ENCODE measurements around the gene MYLK.

The MYLK gene

GRCh38 chr3:123805504-123805903, 78.6 kb downstream of the MYLK start:
- TF ChIP-seq, protein P1, sequence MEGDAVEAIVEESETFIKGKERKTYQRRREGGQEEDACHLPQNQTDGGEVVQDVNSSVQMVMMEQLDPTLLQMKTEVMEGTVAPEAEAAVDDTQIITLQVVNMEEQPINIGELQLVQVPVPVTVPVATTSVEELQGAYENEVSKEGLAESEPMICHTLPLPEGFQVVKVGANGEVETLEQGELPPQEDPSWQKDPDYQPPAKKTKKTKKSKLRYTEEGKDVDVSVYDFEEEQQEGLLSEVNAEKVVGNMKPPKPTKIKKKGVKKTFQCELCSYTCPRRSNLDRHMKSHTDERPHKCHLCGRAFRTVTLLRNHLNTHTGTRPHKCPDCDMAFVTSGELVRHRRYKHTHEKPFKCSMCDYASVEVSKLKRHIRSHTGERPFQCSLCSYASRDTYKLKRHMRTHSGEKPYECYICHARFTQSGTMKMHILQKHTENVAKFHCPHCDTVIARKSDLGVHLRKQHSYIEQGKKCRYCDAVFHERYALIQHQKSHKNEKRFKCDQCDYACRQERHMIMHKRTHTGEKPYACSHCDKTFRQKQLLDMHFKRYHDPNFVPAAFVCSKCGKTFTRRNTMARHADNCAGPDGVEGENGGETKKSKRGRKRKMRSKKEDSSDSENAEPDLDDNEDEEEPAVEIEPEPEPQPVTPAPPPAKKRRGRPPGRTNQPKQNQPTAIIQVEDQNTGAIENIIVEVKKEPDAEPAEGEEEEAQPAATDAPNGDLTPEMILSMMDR (IDR thresholded peaks at IDR 0.05; ENCODE audit: low read depth, low read length): no peak
- no peak overlapping the region for H3K4me3 ChIP-seq (replicated peaks in 1 of 2; ENCODE audit: low read depth in 2 of 2, low read length in 2 of 2)
- no peak for DNase-seq (ENCODE audit: low read depth in 2 of 2)

- TF ChIP-seq, protein P1 (IDR thresholded peaks at IDR 0.05; ENCODE audit: low read depth, low read length): no peak
- H3K4me3 ChIP-seq (replicated peaks in 1 of 2; ENCODE audit: low read depth in 2 of 2, low read length in 2 of 2): no peak overlapping the region
- DNase-seq (ENCODE audit: low read depth in 2 of 2): no peak
Observed at GRCh38 chr3:123805101-123805500, 79.0 kb downstream of the MYLK start.

DNA sequence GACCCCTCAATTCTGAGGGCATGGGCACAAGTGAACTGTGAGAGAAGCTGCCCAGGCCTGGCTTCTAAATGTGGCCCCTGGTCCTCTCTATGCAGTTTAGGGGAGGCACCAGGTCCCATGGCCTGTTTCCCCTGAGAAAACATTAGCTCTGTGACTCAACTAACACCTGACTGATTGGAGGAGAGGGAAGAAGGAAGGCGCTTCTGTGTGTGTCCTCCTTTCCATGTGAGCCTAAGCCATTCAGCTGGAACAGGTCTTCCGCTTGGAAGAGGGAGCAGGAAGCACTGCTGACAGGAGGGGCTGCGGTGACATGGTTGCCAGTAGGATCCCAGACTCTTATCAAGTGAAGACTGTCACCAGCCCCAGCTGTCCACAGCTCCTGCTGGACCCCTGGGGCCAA, 79.5 kb downstream of the MYLK start:
- TF ChIP-seq, protein P1 (IDR thresholded peaks at IDR 0.05; ENCODE audit: low read depth, low read length): no peak
- no peak overlapping the region for H3K4me3 ChIP-seq (replicated peaks in 1 of 2; ENCODE audit: low read depth in 2 of 2, low read length in 2 of 2)
- no peak for DNase-seq (ENCODE audit: low read depth in 2 of 2)

GRCh38 chr3:123803521-123803920, 80.6 kb downstream of the MYLK start:
- H3K4me3 ChIP-seq (replicated peaks in 1 of 2; ENCODE audit: low read depth in 2 of 2, low read length in 2 of 2): no peak overlapping the region
- TF ChIP-seq, protein P1 (IDR thresholded peaks at IDR 0.05; ENCODE audit: low read depth, low read length): no peak
- DNase-seq (ENCODE audit: low read depth in 2 of 2): no peak

GRCh38 chr3:123802007-123802625, 82.0 kb downstream of the MYLK start:
- no peak overlapping the region for H3K4me3 ChIP-seq (replicated peaks in 1 of 2; ENCODE audit: low read depth in 2 of 2, low read length in 2 of 2)
- DNase-seq (ENCODE audit: low read depth in 2 of 2): no peak
- TF ChIP-seq, protein P1 (IDR thresholded peaks at IDR 0.05; ENCODE audit: low read depth, low read length): no peak

GRCh38 chr3:123801474-123801873, 82.7 kb downstream of the MYLK start:
- TF ChIP-seq, protein P1 (IDR thresholded peaks at IDR 0.05; ENCODE audit: low read depth, low read length): no peak
- DNase-seq (ENCODE audit: low read depth in 2 of 2): no peak

DNA sequence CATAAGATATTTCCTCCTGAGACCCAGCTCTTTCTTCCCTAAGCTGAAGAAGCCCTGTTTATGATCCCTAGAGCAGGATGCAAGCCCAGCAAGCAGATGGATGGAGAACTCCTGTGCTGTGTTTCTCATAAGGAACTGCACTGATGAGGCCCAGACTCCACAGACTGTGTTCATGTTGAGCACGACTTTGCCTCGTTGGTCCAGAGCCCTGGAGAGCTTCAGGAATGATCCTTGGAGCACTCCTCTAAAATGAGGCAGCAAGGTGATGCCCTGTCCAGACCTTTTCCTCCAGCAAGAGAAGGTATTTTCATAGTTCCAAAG, 83.8 kb downstream of the MYLK start:
- DNase-seq (ENCODE audit: low read depth in 2 of 2): peak in 1 of 2 donors; percentile 23
- no peak overlapping the region for H3K4me3 ChIP-seq (replicated peaks in 1 of 2; ENCODE audit: low read depth in 2 of 2, low read length in 2 of 2)
- TF ChIP-seq, protein P1 (IDR thresholded peaks at IDR 0.05; ENCODE audit: low read depth, low read length): no peak

More at GRCh38 chr3:123801474-123801873, 82.7 kb downstream of the MYLK start:
- H3K4me3 ChIP-seq (replicated peaks in 1 of 2; ENCODE audit: low read depth in 2 of 2, low read length in 2 of 2): no peak overlapping the region

All from cardiac fibroblast (primary cell).